ENCODE results near the gene HDAC11. TPM values are rescaled to one million over a fixed set of nuclear protein-coding genes. Genes with fewer than 3 reads are reported as not detected.
"Not testable (repeated sequence)": the region's sequence is repeated elsewhere in the genome, so short reads cannot be mapped to it uniquely, and the experiment has no call there.

HDAC11 gene
- polyA plus RNA-seq, 5 donors: 14.8 to 21.5 (median 19.1) TPM

DNA sequence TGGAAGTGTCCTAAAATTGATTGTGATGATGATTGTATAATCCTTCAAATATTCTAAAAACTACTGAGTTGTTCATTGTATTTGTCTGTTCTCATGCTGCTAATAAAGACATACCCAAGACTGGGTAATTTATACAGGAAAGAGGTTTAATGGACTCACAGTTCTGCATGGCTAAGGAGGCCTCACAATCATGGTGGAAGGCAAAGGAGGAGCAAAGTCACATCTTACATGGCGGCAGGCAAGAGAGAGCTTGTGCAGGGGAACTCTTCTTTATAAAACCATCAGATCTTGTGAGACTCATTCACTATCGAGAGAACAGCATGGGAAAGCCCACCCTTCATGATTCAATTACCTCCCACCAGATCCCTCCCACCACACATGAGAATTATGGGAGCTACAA, 41.6 kb downstream of the HDAC11 start:
- not testable (repeated sequence) for DNase-seq

- DNase-seq: no peak
These were observed 42.1 kb downstream of the HDAC11 start for GRCh38 chr3:13522236-13522635.

DNA sequence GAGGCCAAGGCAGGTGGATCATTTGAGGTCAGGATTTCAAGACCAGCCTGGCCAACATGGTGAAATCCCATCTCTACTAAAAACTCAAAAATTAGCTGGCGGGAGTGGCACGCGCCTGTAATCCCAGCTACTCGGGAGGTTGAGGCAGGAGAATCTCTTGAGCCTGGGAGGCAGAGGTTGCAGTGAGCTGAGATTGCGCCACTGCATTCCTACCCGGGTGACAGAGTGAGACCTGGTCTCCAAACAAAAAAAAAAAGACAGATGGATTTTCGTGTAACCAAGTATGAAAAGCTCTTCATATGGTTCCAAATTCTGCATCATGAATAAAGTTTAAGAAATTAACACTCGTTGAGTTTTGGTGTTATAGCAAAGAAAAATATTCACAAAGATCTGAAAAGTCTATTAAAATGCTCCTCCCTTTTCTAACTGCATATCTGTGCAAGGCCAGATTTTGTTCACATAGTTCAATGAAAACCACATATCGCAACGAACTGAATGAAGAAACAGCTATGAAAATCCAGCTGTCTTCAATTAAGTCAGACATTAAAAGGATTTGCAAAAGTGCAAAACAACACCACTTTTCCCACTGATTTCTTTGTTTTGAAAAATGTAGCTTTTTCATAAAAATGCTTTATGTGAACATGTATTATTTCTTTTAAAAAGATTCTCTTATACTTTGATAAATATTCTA, 45.0 kb downstream of the HDAC11 start:
- DNase-seq: no peak

- DNase-seq: no peak
These were observed 45.9 kb downstream of the HDAC11 start for GRCh38 chr3:13525827-13526625.

DNA sequence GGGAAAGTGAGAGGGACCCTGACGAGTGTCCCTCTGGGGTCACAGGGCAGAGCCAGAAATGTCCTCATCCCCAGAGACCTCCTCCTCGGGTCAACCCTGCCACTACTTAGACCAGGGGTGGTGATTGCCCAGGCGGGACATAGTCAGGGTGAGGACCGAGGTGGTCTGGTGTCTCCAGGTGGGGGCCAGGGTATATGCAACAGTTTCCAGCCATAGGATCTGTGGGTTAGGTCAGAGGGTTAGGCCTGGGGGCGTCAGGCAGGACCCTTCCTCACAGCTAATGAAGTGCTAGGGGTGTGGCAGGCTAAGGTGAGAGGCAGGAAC, 46.5 kb downstream of the HDAC11 start:
- DNase-seq: no peak

GRCh38 chr3:13528217-13528867, 48.2 kb downstream of the HDAC11 start:
- DNase-seq: no peak

GRCh38 chr3:13529196-13530112, 49.3 kb downstream of the HDAC11 start:
- no peak for DNase-seq

- DNase-seq: no peak
These were observed 50.3 kb downstream of the HDAC11 start for GRCh38 chr3:13530241-13531009.

DNA sequence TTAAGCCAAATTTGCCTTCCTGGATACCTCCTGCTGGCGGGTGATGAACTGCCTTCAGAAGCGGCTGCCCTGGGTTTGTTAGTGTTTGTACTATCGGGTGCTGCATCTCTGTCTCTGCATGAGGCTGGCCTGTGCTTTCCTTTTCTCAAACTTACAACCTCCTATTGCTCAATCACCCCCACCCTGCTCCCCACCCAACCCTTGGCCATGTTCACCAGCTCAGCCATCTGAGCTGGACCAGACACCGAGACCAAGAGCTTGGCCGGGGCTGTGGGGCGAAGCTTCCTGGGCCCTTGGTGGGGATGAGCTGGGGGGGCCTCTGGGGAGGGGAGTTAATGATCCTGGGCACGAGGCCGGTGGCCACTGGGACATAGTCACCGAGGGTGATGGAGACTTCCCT, 52.0 kb downstream of the HDAC11 start:
- no peak for DNase-seq

DNA sequence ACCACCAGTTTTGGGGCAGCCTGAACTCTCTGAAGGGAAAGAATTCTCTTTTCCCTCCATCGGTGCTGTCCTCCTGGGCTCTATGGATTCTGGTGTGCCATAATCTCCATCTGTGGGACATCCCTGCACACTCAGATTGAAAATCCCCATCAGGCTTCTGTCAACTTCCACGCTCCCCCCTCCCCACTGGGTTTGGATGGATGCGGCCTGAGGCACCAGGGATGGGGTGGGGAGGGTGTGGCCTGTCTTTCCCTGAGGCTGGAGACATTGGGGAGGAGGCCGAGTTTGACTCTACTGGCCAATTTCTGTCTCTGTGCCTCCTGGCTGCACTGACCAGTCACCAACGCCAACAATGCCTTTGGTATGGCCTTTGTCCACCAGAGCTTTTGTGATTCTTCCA, 52.5 kb downstream of the HDAC11 start:
- DNase-seq: no peak

DNA sequence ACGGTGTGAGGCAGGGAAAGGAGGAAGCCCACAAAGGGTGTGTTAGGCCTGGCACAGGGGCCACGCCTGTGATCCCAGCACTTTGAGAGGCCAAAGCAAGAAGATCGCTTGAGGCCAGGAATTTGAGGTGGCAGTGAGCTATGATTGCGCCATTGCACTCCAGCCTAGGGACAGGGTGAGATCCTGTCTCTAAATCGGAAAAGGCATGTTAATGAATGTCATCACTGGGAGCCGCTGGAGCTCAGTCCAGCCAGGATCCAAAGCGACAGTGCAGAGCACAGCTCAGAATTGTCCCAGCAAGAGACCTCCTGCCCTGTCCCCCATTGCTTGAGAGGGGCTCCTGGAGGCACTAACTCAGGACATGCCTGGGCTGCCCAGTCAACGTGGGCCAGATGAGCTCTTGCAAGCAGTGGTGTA, 53.8 kb downstream of the HDAC11 start:
- no peak for DNase-seq

DNA sequence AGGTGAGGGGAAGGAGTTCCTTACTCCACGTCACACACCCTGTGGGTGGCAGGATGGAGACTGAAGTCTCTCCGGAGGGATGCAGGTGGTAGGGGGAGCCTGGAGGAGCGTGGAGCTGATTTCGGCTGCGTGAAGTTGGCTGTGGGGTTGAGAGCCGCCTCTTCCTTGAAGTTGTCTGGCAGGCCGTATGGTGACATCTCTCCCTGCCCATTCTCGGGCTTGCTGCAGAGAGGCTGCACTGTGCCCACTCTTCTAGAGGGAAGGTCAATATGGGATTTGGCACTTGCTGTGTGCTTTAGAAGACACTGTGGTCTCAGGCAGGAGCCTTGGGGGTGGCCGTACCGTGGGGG, 55.4 kb downstream of the HDAC11 start:
- DNase-seq: no peak

DNA sequence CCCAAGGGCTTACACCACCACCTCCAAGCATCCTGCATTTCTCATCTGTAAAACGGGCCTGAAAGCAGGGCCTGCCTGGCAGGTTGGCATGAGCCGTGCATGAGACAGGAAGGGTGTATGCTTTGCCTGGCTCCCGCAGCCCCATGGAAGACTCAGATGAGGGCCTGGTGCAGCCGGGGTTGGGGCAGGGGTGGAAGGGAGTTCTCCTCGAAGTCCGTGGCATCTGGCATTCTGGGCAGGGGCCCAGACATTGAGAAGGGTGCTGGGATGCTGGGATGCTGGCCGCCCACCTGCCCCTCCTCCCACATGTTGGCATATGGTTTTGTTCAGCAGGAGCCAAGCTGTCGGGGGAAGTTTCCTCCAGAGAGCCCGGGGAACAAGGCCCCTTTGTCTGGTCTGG, 55.8 kb downstream of the HDAC11 start:
- DNase-seq: no peak

DNA sequence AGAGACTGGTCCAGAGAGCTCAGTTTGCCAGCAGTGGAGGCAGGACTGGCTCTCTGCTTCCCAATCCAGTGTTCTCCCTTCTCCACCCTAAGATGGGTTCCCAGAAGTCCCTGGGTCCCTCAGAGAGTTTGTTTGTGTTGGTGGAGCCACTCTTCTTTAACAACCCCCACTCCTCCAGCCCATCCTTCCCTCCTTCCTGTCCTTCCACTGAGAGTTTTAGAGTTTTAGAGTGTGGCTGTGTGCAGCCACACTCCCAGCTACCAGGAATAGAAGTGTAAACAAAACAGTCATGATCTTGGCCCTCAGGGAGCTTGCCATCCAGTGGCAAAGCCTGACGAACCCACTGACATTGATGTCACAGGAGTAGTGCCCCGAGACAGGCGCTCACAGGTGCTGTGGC, 56.3 kb downstream of the HDAC11 start:
- DNase-seq: no peak

GRCh38 chr3:13536832-13537231, 56.7 kb downstream of the HDAC11 start:
- DNase-seq: no peak

DNA sequence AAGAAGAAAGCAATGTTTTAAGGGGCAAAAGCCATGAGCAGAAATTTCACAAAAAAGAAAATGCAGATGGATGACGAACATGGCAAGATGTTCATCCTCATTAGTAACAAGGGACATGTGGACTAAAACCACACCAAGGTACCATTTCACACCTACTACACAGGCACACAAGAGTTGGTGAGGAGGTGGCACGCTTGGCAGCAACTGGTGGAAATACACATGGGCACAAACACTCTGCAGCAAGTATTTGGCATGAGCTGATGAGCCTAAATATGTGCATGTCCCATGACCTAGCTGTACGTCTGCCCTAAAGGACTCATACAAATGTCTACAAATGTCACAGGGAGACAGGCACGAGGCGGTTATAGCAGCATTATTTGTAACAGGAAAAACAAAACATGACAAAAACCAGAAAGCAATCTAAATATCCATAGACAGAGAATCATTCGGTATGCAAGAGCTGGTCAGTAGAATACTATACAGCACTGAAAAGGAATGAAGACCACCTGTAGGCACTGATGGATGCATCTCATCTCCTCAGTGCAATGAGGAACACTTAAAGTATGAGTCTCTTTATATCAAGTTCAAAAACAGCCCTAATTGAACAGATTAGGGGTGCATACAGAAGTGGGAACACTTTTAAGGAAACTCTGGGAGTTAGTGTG, 57.3 kb downstream of the HDAC11 start:
- no peak for DNase-seq

DNA sequence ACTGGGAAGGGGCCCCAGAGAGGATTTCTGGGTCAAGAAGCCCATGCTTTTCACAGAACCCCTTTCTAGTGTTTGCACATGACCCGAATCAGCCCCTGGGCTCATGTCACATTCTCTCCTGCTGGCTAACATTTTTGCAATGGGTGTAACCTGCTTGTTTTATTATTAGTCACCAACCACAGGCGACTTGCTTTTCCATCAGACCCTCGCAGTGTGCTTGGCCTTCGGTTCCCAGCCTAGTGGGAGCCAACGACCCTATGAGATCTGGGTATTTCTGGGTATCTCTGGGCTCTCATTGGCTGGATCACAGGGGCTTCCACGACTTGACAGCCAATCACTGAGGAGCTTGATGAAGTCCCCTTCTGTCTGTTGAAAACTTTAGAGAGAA, 57.8 kb downstream of the HDAC11 start:
- DNase-seq: no peak

- no peak for DNase-seq
These were observed 58.6 kb downstream of the HDAC11 start for GRCh38 chr3:13538520-13539291.

DNA sequence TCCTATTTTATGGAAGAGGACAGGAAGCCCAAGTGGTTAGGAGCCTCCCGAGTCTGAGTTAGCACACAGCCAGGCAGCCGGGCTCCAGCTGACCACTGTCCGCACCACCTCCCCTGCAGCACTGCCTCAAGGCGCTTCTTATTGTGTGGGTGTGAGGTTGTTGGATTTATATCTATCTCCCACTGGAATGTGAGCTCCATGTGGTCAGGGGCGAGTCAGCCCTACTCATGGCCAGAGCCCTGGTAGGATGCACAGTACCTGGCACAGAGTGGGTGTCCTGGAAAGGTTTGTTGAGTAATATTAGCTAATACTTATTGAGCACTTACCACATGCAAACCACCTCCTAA, 59.2 kb downstream of the HDAC11 start:
- DNase-seq: no peak

- DNase-seq: no peak
These were observed 59.6 kb downstream of the HDAC11 start for GRCh38 chr3:13539671-13540070.

All from right lung (tissue), 5 donors.